ENCODE results near the gene KIF16B. TPM values are rescaled to one million over a fixed set of nuclear protein-coding genes. Genes with fewer than 3 reads are reported as not detected.

The KIF16B gene
- total and polyA plus RNA-seq, 4 donors: 5.1 to 19.7 (median 8.4) TPM

DNA sequence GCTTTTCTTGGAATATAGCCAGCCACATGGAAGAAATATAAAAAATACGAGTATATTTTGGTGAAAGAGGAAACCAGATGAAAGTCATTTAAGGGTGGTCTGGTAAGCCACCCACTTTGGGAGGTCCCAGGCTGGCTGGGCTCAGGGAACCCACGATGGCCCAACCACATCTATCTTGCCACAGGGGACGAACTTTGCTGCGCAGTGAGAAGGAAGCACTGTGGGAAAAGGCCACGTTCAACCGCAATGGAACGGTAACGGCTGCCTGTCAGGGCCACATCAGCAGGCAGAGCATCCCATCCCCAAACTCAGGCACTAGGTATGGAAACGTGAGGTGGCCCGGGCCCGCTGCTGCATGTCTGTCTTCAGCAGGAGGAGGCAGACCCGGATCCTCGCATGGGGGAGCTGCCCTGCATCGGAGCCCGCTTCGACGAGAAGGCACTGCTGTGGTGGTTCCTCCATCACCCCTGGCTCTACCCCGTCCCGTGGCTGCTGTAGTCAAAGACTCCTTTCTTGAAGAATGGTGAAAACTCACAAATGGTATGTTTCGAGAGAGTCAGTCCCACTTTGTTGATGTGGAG lies 300.4 kb downstream of the KIF16B start (continued):
- no peak for TF ChIP-seq NR2F2 (IDR thresholded peaks at IDR 0.05)

- no peak for DNase-seq (ENCODE audit: low spot score)
- H3K27me3 ChIP-seq (ENCODE audit: control insufficient read depth in 4 of 4, insufficient read depth in 4 of 4, low read length in 3 of 4): no peaks in the 10 kb centered on the region
- peaks cover 0 to 3% (median 1%) of the 10 kb centered on the region in 4 donors for H3K36me3 ChIP-seq (ENCODE audit: control insufficient read depth in 4 of 4, insufficient read depth in 3 of 4, low read depth in 1 of 4, low read length in 3 of 4)
- no peak overlapping the region for H3K27ac ChIP-seq (ENCODE audit: low read depth in 1 of 2, low read length in 2 of 2)
- 94% methylated on average over 1 of the region's 1 CpG for WGBS
- H3K4me3 ChIP-seq (ENCODE audit: low read depth in 1 of 3, low read length in 3 of 3): no peak overlapping the region
- H3K9me3 ChIP-seq (ENCODE audit: control insufficient read depth in 4 of 4, low read length in 3 of 4): peaks cover 0 to 5% (median 3%) of the 10 kb centered on the region in 4 donors
- no peak overlapping the region for H3K9ac ChIP-seq (ENCODE audit: low read depth in 1 of 2, low read length in 2 of 2)
- no peaks in the 10 kb centered on the region for H3K4me1 ChIP-seq (ENCODE audit: control insufficient read depth in 4 of 4, insufficient read depth in 4 of 4, low read length in 3 of 4)
- no peak for TF ChIP-seq TAF1 (conservative IDR thresholded peaks at IDR 0.05)
Measured at GRCh38 chr20:16271450-16271849, 301.8 kb downstream of the KIF16B start.

- Histone ChIP-seq H3K27me3 (ENCODE audit: control insufficient read depth in 4 of 4, insufficient read depth in 4 of 4, low read length in 3 of 4) (no peaks in the 10 kb centered on the region), H3K4me1 (ENCODE audit: control insufficient read depth in 4 of 4, insufficient read depth in 4 of 4, low read length in 3 of 4) (no peaks in the 10 kb centered on the region), H3K9ac (ENCODE audit: low read depth in 1 of 2, low read length in 2 of 2) (no peak overlapping the region), H3K36me3 (ENCODE audit: control insufficient read depth in 4 of 4, insufficient read depth in 3 of 4, low read depth in 1 of 4, low read length in 3 of 4) (peaks cover 0 to 3% (median 1%) of the 10 kb centered on the region in 4 donors), H3K27ac (ENCODE audit: low read depth in 1 of 2, low read length in 2 of 2) (no peak overlapping the region), H3K4me3 (ENCODE audit: low read depth in 1 of 3, low read length in 3 of 3) (no peak overlapping the region), H3K9me3 (ENCODE audit: control insufficient read depth in 4 of 4, low read length in 3 of 4) (peaks cover 2 to 8% (median 5%) of the 10 kb centered on the region in 4 donors)
- no peak for DNase-seq (ENCODE audit: low spot score)
- TF ChIP-seq EGR1 (IDR thresholded peaks at IDR 0.05; ENCODE audit: low read depth in 2 of 2) (no peak), GABPA (IDR thresholded peaks at IDR 0.05 in 1 of 2, conservative IDR thresholded peaks at IDR 0.05 in 1 of 2) (no peak), HNF4G (IDR thresholded peaks at IDR 0.05) (no peak), FOXA1 (IDR thresholded peaks at IDR 0.05) (no peak), CTCF (IDR thresholded peaks at IDR 0.05; ENCODE audit: low read depth, low read length, missing input control) (no peak), HNF4A (conservative IDR thresholded peaks at IDR 0.05) (no peak), MAX (IDR thresholded peaks at IDR 0.05) (no peak), TAF1 (conservative IDR thresholded peaks at IDR 0.05) (no peak), ZBTB33 (IDR thresholded peaks at IDR 0.05) (no peak), NR2F2 (IDR thresholded peaks at IDR 0.05) (no peak)
- TF ChIP-seq, protein P1, sequence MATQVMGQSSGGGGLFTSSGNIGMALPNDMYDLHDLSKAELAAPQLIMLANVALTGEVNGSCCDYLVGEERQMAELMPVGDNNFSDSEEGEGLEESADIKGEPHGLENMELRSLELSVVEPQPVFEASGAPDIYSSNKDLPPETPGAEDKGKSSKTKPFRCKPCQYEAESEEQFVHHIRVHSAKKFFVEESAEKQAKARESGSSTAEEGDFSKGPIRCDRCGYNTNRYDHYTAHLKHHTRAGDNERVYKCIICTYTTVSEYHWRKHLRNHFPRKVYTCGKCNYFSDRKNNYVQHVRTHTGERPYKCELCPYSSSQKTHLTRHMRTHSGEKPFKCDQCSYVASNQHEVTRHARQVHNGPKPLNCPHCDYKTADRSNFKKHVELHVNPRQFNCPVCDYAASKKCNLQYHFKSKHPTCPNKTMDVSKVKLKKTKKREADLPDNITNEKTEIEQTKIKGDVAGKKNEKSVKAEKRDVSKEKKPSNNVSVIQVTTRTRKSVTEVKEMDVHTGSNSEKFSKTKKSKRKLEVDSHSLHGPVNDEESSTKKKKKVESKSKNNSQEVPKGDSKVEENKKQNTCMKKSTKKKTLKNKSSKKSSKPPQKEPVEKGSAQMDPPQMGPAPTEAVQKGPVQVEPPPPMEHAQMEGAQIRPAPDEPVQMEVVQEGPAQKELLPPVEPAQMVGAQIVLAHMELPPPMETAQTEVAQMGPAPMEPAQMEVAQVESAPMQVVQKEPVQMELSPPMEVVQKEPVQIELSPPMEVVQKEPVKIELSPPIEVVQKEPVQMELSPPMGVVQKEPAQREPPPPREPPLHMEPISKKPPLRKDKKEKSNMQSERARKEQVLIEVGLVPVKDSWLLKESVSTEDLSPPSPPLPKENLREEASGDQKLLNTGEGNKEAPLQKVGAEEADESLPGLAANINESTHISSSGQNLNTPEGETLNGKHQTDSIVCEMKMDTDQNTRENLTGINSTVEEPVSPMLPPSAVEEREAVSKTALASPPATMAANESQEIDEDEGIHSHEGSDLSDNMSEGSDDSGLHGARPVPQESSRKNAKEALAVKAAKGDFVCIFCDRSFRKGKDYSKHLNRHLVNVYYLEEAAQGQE (IDR thresholded peaks at IDR 0.05): no peak
- TF ChIP-seq, protein P2, sequence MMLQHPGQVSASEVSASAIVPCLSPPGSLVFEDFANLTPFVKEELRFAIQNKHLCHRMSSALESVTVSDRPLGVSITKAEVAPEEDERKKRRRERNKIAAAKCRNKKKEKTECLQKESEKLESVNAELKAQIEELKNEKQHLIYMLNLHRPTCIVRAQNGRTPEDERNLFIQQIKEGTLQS (IDR thresholded peaks at IDR 0.05): no peak
- WGBS: 93% methylated on average over 4 of the region's 4 CpGs
Measured at GRCh38 chr20:16270989-16271388, 302.3 kb downstream of the KIF16B start.

Measured in liver (tissue), 9 donors.